GM23248 (cell line): ENCODE measurements around the gene MED12L. TPM values are rescaled to one million over a fixed set of nuclear protein-coding genes. Genes with fewer than 3 reads are reported as not detected.

Experiments
- DNase-seq: peaks from one replicate; pipeline ENCODE4 v3.0.0-alpha.2; 2015
- H2AFZ ChIP-seq: fragments of 200-600 bp; sonication (generic); 2 replicates; pipeline ENCODE4 v1.6.1; 2016; ENCODE audit warnings: antibody characterized with exemption
- H3F3A ChIP-seq: fragments of 200-600 bp; sonication (generic); 2 replicates; pipeline ENCODE4 v1.6.1; 2016; ENCODE audit warnings: mild to moderate bottlenecking, antibody characterized with exemption, mixed run types; ENCODE audit not compliant: insufficient read depth
- H3K27ac ChIP-seq: fragments of 200-600 bp; sonication (generic); 2 replicates; pipeline ENCODE4 v1.5.1; 2016; ENCODE audit warnings: mild to moderate bottlenecking
- H3K27me3 ChIP-seq: fragments of 200-600 bp; sonication (generic); replicated peaks from 2 replicates; pipeline ENCODE4 v1.6.1; 2016; ENCODE audit warnings: mild to moderate bottlenecking; ENCODE audit not compliant: insufficient read depth
- H3K36me3 ChIP-seq: fragments of 200-600 bp; sonication (generic); 2 replicates; pipeline ENCODE4 v1.6.1; 2016; ENCODE audit warnings: low read depth, mild to moderate bottlenecking
- H3K4me1 ChIP-seq: fragments of 200-600 bp; sonication (generic); 2 replicates; pipeline ENCODE4 v1.6.1; 2016; ENCODE audit warnings: mild to moderate bottlenecking; ENCODE audit not compliant: insufficient read depth
- H3K4me2 ChIP-seq: fragments of 200-600 bp; sonication (generic); one replicate; pipeline ENCODE4 v1.6.1; 2016; ENCODE audit warnings: mild to moderate bottlenecking; ENCODE audit not compliant: unreplicated experiment
- H3K4me3 ChIP-seq: fragments of 200-600 bp; sonication (generic); 2 replicates; pipeline ENCODE4 v1.5.1; 2016; ENCODE audit warnings: mild to moderate bottlenecking
- H3K79me2 ChIP-seq: fragments of 200-600 bp; sonication (generic); 2 replicates; pipeline ENCODE4 v1.6.1; 2016; ENCODE audit warnings: mild to moderate bottlenecking; ENCODE audit not compliant: insufficient read depth
- H3K9ac ChIP-seq: fragments of 200-600 bp; sonication (generic); 2 replicates; pipeline ENCODE4 v1.6.1; 2016; ENCODE audit warnings: mild to moderate bottlenecking
- H3K9me2 ChIP-seq: fragments of 200-600 bp; sonication (generic); 2 replicates; pipeline ENCODE4 v1.6.1; 2016; ENCODE audit warnings: mixed run types, mild to moderate bottlenecking, moderate library complexity; ENCODE audit not compliant: insufficient read depth
- H3K9me3 ChIP-seq: fragments of 200-600 bp; sonication (generic); one replicate; pipeline ENCODE4 v1.6.1; 2017; ENCODE audit warnings: low read depth
- H4K20me1 ChIP-seq: fragments of 200-600 bp; sonication (generic); 2 replicates; pipeline ENCODE4 v1.6.0; 2016; ENCODE audit not compliant: insufficient read depth
- EZH2 ChIP-seq: fragments of 200-600 bp; sonication (generic); IDR thresholded peaks from 2 replicates; pipeline ENCODE4 v1.6.1; 2018; ENCODE audit warnings: antibody characterized with exemption, mild to moderate bottlenecking; ENCODE audit not compliant: insufficient read depth, poor library complexity, severe bottlenecking
- EZH2phosphoT487 ChIP-seq: fragments of 200-600 bp; sonication (generic); IDR thresholded peaks from 2 replicates; pipeline ENCODE4 v1.6.1; 2018; ENCODE audit warnings: antibody characterized with exemption, moderate library complexity, mild to moderate bottlenecking, low read depth; ENCODE audit not compliant: insufficient read depth
- WGBS, 2 experiments: methylation state at CpG; one replicate each; pipeline ENCODE4 v1.1.6; 2015 to 2017; ENCODE audit warnings: low lambda C conversion rate in 2 of 2, low coverage in 1 of 2; ENCODE audit errors: missing lambda C conversion rate in 2 of 2; 5-methylcytosine and 5-hydroxymethylcytosine counted together
- in situ Hi-C: fragments of 300-500 bp; cut with MboI; formaldehyde crosslinking; loops from 2 replicates; pipeline ENCODE4 v1.15.0; 2020
- polyA plus RNA-seq: library from polyadenylated mRNA; unstranded; fragments of >200 nt; fragmentation: Nextera tagmentation; extraction: Ambion mirVana; gene quantifications from 2 replicates; pipeline ENCODE4 v1.2.1, GENCODE V29; 2016
- total RNA-seq: library from RNA; depleted of rRNA; stranded (reverse); fragments of >200 nt; shearing (Covaris generic); gene quantifications from 2 replicates; pipeline ENCODE4 v1.2.3, GENCODE V29; 2014

Gene MED12L
- total and polyA plus RNA-seq, 2 experiments from 2014 or later: 0.13 to 0.32 TPM

DNA sequence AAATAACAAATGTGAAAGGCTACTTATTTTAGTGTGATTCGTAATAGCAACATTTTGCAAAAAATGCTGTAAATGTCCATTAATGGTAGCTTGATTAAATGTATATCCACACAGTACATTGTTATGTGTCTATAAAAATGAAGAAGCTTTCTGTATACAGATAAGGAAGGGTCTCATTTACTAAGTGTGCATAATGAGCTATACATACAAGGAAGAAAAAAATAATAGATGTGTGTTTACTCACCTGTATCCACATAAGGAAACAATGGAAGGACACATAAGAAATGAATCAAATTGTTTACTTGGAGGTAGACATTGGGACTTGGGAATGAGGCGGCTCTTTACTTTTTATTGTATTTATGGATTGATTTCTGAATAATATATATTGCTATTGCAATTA lies 34.9 kb downstream of the MED12L start:
- Histone ChIP-seq H3K4me3 (no peak overlapping the region), H3K9me3 (no peaks in the 10 kb centered on the region), H4K20me1 (no peaks in the 10 kb centered on the region), H3K4me2 (no peak overlapping the region), H3K36me3 (no peaks in the 10 kb centered on the region), H3K27ac (no peak overlapping the region), H3K9ac (no peak overlapping the region), H3K9me2 (no peaks in the 10 kb centered on the region), H2AFZ (no peak overlapping the region), H3K27me3 (no peaks in the 10 kb centered on the region), H3K79me2 (no peaks in the 10 kb centered on the region), H3F3A (no peaks in the 10 kb centered on the region), H3K4me1 (no peaks in the 10 kb centered on the region)
- TF ChIP-seq EZH2phosphoT487 (no peak), EZH2 (no peak)
- whole genome bisulfite sequencing, 2 experiments: 76 to 98% methylated on average over 2 of the region's 2 CpGs
- DNase-seq: no peak
- in situ Hi-C loops: no loop called here

DNA sequence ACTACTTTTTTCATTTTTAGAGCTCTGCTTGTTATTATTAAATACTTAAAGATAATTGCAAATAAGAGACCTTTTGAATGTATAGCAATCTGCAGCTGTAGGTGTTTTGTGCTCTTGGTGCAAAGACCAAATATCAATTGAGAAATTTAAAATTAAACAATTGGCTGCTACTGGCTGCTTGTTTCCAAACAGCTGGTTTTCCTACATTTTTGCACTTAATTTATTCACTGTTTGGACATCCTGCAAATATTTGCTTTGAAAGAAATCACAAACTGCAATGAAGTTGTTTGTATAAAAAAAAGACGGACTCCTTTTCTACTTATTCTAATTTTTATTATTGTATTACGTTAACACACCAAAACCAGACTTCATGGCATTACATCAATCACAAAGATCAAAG lies 35.6 kb downstream of the MED12L start:
- Histone ChIP-seq H2AFZ (no peak overlapping the region), H3K4me2 (no peak overlapping the region), H3K79me2 (no peaks in the 10 kb centered on the region), H3K9ac (no peak overlapping the region), H3K27me3 (no peaks in the 10 kb centered on the region), H3K4me3 (no peak overlapping the region), H3K36me3 (no peaks in the 10 kb centered on the region), H3K9me3 (no peaks in the 10 kb centered on the region), H3K9me2 (no peaks in the 10 kb centered on the region), H3K4me1 (no peaks in the 10 kb centered on the region), H4K20me1 (no peaks in the 10 kb centered on the region), H3F3A (no peaks in the 10 kb centered on the region), H3K27ac (no peak overlapping the region)
- in situ Hi-C loops: no loop called here
- TF ChIP-seq EZH2phosphoT487 (no peak), EZH2 (no peak)
- WGBS, 2 experiments: 81 to 86% methylated on average over 2 of the region's 2 CpGs
- no peak for DNase-seq

DNA sequence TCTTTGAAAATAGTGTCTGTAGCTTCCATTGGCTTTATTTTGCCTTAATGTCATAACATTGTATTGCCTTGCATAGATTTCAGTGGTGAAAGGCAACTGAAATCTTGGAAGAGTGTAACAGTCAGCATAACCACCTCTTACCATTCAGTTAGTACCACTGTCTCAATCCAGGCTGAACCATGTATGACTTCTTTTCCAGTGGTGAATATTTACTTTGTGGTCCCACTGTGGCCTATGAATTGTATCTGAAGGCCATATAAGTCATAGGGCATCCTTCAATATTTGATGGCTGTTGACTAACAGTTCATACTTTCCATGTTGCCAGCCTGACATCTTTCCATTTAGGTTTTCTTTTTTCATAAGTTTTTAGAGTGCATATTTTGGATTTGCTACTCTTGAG lies 38.4 kb downstream of the MED12L start:
- H4K20me1 ChIP-seq: no peaks in the 10 kb centered on the region
- H3K27ac ChIP-seq: no peak overlapping the region
- no peaks in the 10 kb centered on the region for H3K9me2 ChIP-seq
- DNase-seq: no peak
- no peaks in the 10 kb centered on the region for H3K9me3 ChIP-seq
- H2AFZ ChIP-seq: no peak overlapping the region
- no peaks in the 10 kb centered on the region for H3K79me2 ChIP-seq
- in situ Hi-C loops: no loop called here
- no peak overlapping the region for H3K9ac ChIP-seq
- no peaks in the 10 kb centered on the region for H3F3A ChIP-seq
- TF ChIP-seq EZH2phosphoT487: no peak
- H3K36me3 ChIP-seq: no peaks in the 10 kb centered on the region
- no peaks in the 10 kb centered on the region for H3K4me1 ChIP-seq
- H3K4me2 ChIP-seq: no peak overlapping the region
- H3K4me3 ChIP-seq: no peak overlapping the region
- no peaks in the 10 kb centered on the region for H3K27me3 ChIP-seq

DNA sequence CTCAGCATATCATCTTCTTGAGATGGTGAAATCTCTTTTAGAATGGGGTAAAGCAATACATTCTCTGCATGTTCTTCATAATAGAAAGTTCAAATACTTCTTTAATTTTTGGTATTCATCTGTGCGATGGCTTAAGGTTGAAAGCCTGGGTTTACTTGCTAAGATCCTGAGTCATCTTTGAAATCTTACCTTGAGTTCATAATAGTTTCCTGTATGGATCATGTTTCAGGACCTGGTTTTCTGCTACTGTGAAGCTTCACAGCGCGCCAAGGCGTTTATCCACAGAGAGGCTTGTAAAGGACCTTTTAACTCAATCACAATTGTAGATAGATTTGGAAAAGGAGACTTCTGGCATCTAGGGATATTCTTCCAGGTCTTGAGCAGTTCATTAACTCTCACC lies 39.0 kb downstream of the MED12L start:
- Histone ChIP-seq H3K27me3 (no peaks in the 10 kb centered on the region), H3F3A (no peaks in the 10 kb centered on the region), H3K4me1 (no peaks in the 10 kb centered on the region), H3K9ac (no peak overlapping the region), H3K4me2 (no peak overlapping the region), H3K4me3 (no peak overlapping the region), H3K79me2 (no peaks in the 10 kb centered on the region), H2AFZ (no peak overlapping the region), H3K27ac (no peak overlapping the region), H3K36me3 (no peaks in the 10 kb centered on the region), H4K20me1 (no peaks in the 10 kb centered on the region), H3K9me2 (no peaks in the 10 kb centered on the region), H3K9me3 (no peaks in the 10 kb centered on the region)
- DNase-seq: no peak
- 80 to 81% methylated on average over 4 of the region's 4 CpGs for WGBS, 2 experiments
- in situ Hi-C loops: no loop called here
- TF ChIP-seq EZH2: no peak
- TF ChIP-seq EZH2phosphoT487: no peak

DNA sequence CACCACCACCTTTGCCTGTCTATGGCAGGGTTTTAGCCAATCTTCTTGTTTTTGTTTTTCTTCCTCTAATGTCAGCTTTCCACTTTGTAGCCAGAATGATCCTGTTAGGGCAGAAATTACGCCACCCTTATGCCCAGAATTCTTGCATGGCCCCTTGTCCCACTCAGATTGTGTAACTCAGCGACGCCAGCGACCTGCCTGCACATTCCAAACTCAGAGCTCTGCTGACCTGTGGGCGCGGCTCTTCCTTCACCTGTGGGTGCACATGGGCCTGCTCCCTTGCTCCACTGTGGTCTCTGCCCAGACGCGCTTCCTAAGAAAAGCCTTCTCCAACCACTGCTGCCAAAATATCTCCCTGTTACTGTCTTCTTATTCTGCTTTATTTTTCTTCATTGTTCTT lies 45.0 kb downstream of the MED12L start:
- no peak for DNase-seq
- WGBS, 2 experiments: 89 to 93% methylated on average over 8 of the region's 8 CpGs
- Histone ChIP-seq H3K36me3 (no peaks in the 10 kb centered on the region), H3K79me2 (no peaks in the 10 kb centered on the region), H2AFZ (no peak overlapping the region), H3K4me3 (no peak overlapping the region), H3K4me2 (no peak overlapping the region), H3K9me3 (no peaks in the 10 kb centered on the region), H3F3A (no peaks in the 10 kb centered on the region), H3K27ac (no peak overlapping the region), H3K9ac (no peak overlapping the region), H3K9me2 (no peaks in the 10 kb centered on the region), H3K27me3 (no peaks in the 10 kb centered on the region), H4K20me1 (no peaks in the 10 kb centered on the region), H3K4me1 (no peaks in the 10 kb centered on the region)
- TF ChIP-seq EZH2phosphoT487 (no peak), EZH2 (no peak)
- in situ Hi-C loops: loop anchor here (10.0 kb wide), 1 partner anchor 116 kb away; no protein-coding TSS in a partner anchor
